ENCODE measurements around the gene ADAMTS17.

- TF ChIP-seq CTCF (IDR thresholded peaks at IDR 0.05) (no peak), POLR2AphosphoS5 (IDR thresholded peaks at IDR 0.05; ENCODE audit: low read depth, low read length) (no peak), SIN3A (IDR thresholded peaks at IDR 0.05; ENCODE audit: borderline replicate concordance, insufficient read depth, low read depth, low read length) (no peak), REST (IDR thresholded peaks at IDR 0.05; ENCODE audit: insufficient read depth in 1 of 2, low read depth in 2 of 2, low read length in 1 of 2) (no peak)
Observed at GRCh38 chr15:100150906-100151305, 190.9 kb downstream of the ADAMTS17 start.
